Measurements from ENCODE around the gene ZNF674. TPM values are rescaled to one million over a fixed set of nuclear protein-coding genes. Genes with fewer than 3 reads are reported as not detected.
"Not testable (repeated sequence)": the region's sequence is repeated elsewhere in the genome, so short reads cannot be mapped to it uniquely, and the experiment has no call there.

The ZNF674 gene
- total and polyA plus RNA-seq, 8 donors = 0.61 to 14.0 (median 2.3) TPM

DNA sequence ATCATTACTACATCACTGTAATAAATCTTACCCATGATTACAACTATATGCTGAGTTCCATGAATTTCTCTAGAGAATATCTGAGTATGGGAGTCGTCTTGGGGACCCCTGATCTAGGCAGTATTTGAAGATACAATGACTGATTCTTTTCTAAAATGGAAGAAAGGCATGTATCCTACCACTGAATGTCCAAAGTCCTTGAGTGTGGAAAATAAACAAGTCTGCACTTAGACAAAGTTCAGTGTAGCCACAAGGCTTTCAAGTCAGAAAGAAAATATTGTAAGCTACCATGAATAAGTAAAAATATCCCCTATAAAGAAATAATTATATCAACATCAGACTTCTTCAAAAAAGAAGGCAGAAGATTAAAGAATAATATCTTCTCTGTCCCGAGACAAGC, 42.4 kb downstream of the ZNF674 start:
- 65 to 96% (median 83%) methylated on average over 2 of the region's 2 CpGs for WGBS, 5 donors
- no peaks in the 10 kb centered on the region for H3K4me1 ChIP-seq
- peaks cover 0 to 48% (median 29%) of the 10 kb centered on the region in 4 donors for H3K36me3 ChIP-seq
- no peak overlapping the region for H3K4me3 ChIP-seq
- no peaks in the 10 kb centered on the region for H3K27me3 ChIP-seq
- intact Hi-C loops (cut with DNase I; ENCODE audit: low total_unique reads) = no loop called here
- DNase-seq = no peak
- TF ChIP-seq POLR2A (IDR thresholded peaks at IDR 0.05) (no peak), EP300 (IDR thresholded peaks at IDR 0.05) (no peak), POLR2AphosphoS5 (IDR thresholded peaks at IDR 0.05) (no peak)
- TF ChIP-seq, protein P1, sequence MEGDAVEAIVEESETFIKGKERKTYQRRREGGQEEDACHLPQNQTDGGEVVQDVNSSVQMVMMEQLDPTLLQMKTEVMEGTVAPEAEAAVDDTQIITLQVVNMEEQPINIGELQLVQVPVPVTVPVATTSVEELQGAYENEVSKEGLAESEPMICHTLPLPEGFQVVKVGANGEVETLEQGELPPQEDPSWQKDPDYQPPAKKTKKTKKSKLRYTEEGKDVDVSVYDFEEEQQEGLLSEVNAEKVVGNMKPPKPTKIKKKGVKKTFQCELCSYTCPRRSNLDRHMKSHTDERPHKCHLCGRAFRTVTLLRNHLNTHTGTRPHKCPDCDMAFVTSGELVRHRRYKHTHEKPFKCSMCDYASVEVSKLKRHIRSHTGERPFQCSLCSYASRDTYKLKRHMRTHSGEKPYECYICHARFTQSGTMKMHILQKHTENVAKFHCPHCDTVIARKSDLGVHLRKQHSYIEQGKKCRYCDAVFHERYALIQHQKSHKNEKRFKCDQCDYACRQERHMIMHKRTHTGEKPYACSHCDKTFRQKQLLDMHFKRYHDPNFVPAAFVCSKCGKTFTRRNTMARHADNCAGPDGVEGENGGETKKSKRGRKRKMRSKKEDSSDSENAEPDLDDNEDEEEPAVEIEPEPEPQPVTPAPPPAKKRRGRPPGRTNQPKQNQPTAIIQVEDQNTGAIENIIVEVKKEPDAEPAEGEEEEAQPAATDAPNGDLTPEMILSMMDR (IDR thresholded peaks at IDR 0.05) = no peak
- peaks cover 4 to 91% (median 50%) of the 10 kb centered on the region in 4 donors for H3K9me3 ChIP-seq
- no peak overlapping the region for H3K27ac ChIP-seq

DNA sequence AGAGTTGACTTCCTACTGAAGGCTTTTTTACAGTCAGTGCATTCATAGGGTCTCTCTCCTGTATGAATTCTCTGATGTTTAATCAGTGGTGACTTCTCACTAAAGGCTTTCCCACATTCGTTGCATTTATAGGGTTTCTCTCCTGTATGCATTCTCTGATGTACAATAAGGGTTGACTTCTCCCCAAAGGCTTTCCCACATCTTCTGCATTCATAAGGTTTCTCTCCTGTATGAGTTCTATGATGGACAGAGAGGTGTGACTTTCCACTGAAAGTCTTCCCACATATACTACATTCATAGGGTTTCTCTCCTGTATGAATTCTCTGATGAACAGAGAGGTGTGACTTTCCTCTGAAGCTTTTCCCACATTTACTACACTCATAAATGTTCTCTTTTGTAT, 45.2 kb downstream of the ZNF674 start:
- no peak overlapping the region for H3K27ac ChIP-seq
- no peaks in the 10 kb centered on the region for H3K27me3 ChIP-seq
- peaks cover 0 to 40% (median 24%) of the 10 kb centered on the region in 4 donors for H3K36me3 ChIP-seq
- H3K9me3 ChIP-seq = peaks cover 4 to 97% (median 65%) of the 10 kb centered on the region in 4 donors
- no peak for DNase-seq
- WGBS, 5 donors = 77 to 100% (median 97%) methylated on average over 1 of the region's 1 CpG
- H3K4me3 ChIP-seq = no peak overlapping the region
- TF ChIP-seq EP300 (IDR thresholded peaks at IDR 0.05) (no peak), POLR2A (IDR thresholded peaks at IDR 0.05) (no peak), POLR2AphosphoS5 (IDR thresholded peaks at IDR 0.05) (no peak)
- TF ChIP-seq, protein P1 (IDR thresholded peaks at IDR 0.05) = no peak
- H3K4me1 ChIP-seq = no peaks in the 10 kb centered on the region
- intact Hi-C loops (cut with DNase I; ENCODE audit: low total_unique reads) = no loop called here

DNA sequence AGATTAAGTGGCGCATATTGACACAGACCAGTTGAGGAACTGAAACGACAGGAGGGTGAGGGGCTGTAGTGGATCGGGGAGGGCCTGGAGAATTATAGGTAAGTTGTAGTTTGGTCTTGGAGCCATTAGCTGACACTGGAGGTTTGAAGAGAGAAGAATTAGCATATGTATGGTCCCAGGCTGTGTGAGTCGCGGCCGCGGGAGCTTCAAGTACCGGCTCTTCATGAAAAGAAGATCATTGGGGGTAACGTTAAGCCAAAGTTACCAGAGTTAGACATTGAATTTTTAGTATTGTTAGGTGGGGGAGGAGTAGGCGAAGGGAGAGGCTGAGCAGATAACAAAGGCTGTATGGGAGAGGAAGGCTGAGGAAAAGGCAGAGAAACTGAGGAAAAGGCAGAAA, 56.5 kb downstream of the ZNF674 start:
- Histone ChIP-seq H3K36me3 (peaks cover 0 to 42% (median 13%) of the 10 kb centered on the region in 4 donors), H3K27ac (no peak overlapping the region), H3K9me3 (peaks cover 0 to 86% (median 26%) of the 10 kb centered on the region in 4 donors), H3K27me3 (peaks cover 0 to 7% (median 0%) of the 10 kb centered on the region in 3 donors), H3K4me1 (no peaks in the 10 kb centered on the region), H3K4me3 (no peak overlapping the region)
- intact Hi-C loops (cut with DNase I; ENCODE audit: low total_unique reads) = no loop called here
- DNase-seq = no peak
- no peak for TF ChIP-seq POLR2A (IDR thresholded peaks at IDR 0.05)
- TF ChIP-seq, protein P1 (IDR thresholded peaks at IDR 0.05) = no peak
- TF ChIP-seq EP300 (IDR thresholded peaks at IDR 0.05) = no peak
- TF ChIP-seq POLR2AphosphoS5 (IDR thresholded peaks at IDR 0.05) = no peak
- 73 to 88% (median 80%) methylated on average over 10 of the region's 10 CpGs for WGBS, 5 donors

DNA sequence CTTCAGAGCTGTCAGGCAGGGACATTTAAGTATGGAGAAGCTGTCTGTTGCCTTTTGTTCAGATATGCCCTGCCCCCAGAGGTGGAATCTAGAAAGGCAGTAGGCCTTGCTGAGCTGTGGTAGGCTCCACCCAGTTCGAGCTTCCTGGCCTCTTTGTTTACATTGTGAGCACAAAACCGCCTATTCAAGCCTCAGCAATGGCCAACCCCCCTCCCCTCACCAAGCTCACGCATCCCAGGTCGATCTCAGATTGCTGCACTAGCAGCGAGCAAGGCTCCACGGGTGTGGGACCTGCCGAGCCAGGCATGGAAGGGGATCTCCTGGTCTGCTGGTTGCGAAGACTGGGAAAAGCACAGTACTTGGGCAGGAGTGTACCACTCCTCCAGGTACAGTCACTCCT, 59.3 kb downstream of the ZNF674 start:
- H3K4me1 ChIP-seq = no peaks in the 10 kb centered on the region
- H3K27ac ChIP-seq = no peak overlapping the region
- peaks cover 0 to 52% (median 13%) of the 10 kb centered on the region in 4 donors for H3K36me3 ChIP-seq
- H3K27me3 ChIP-seq = peaks cover 0 to 7% (median 0%) of the 10 kb centered on the region in 3 donors
- intact Hi-C loops (cut with DNase I; ENCODE audit: low total_unique reads) = no loop called here
- no peak overlapping the region for H3K4me3 ChIP-seq
- TF ChIP-seq EP300 (IDR thresholded peaks at IDR 0.05) (no peak), POLR2A (IDR thresholded peaks at IDR 0.05) (no peak), POLR2AphosphoS5 (IDR thresholded peaks at IDR 0.05) (no peak)
- TF ChIP-seq, protein P1 (IDR thresholded peaks at IDR 0.05) = no peak
- no peak for DNase-seq
- H3K9me3 ChIP-seq = peaks cover 0 to 84% (median 25%) of the 10 kb centered on the region in 4 donors
- 43 to 84% (median 72%) methylated on average over 4 to 8 of the region's 8 CpGs for WGBS, 5 donors

DNA sequence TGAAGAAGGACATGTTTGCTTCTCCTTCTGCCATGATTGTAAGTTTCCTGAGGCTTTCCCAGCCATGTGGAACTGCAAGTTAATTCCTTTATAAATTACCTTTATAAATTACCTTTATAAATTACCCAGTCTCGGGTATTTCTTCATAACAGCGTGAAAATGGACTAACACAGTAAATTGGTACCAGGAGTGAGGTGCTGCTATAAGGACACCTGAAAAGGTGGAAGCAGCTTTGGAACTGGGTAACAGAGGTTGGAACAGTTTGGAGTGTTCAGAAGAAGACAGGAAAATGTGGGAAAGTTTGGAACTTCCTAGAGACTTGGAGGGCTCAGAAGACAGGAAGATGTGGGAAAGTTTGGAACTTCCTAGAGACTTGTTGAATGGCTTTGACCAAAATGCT, 66.6 kb downstream of the ZNF674 start:
- H3K4me3 ChIP-seq; H3K27me3 ChIP-seq; DNase-seq; H3K4me1 ChIP-seq; intact Hi-C loops (cut with DNase I; ENCODE audit: low total_unique reads); H3K27ac ChIP-seq: not testable (repeated sequence)
- whole genome bisulfite sequencing, 5 donors = 76 to 95% (median 94%) methylated on average over 2 of the region's 2 CpGs
- peaks cover 0 to 17% (median 0%) of the 10 kb centered on the region in 4 donors for H3K36me3 ChIP-seq
- peaks cover 0 to 46% (median 20%) of the 10 kb centered on the region in 4 donors for H3K9me3 ChIP-seq

Measured in stomach (tissue), 9 donors.